HG02884 (cell line): ENCODE results near the gene RIPOR3.
"Not testable (repeated sequence)": the region's sequence is repeated elsewhere in the genome, so short reads cannot be mapped to it uniquely, and the experiment has no call there.

ENCODE experiments used
- ATAC-seq: cut with Tn5 transposase; IDR thresholded peaks from one replicate; pipeline ENCODE4 v1.9.1; 2021; ENCODE audit warnings: mild to moderate bottlenecking, moderate library complexity; ENCODE audit not compliant: unreplicated experiment

The RIPOR3 gene

GRCh38 chr20:50664254-50664653 is 27.1 kb downstream of the RIPOR3 start:
- ATAC-seq, result no peak

- no peak for ATAC-seq
Measured at GRCh38 chr20:50663095-50663821, 28.1 kb downstream of the RIPOR3 start.

GRCh38 chr20:50659975-50660670 is 31.2 kb downstream of the RIPOR3 start:
- ATAC-seq, result no peak

GRCh38 chr20:50658804-50659380 is 32.5 kb downstream of the RIPOR3 start:
- ATAC-seq, result no peak

GRCh38 chr20:50655311-50655880 is 35.9 kb downstream of the RIPOR3 start:
- no peak for ATAC-seq

- ATAC-seq, result no peak
Measured at GRCh38 chr20:50654904-50655303, 36.4 kb downstream of the RIPOR3 start.

- ATAC-seq, result no peak
Measured at GRCh38 chr20:50652702-50653294, 38.5 kb downstream of the RIPOR3 start.

- no peak for ATAC-seq
Measured at GRCh38 chr20:50651676-50652075, 39.7 kb downstream of the RIPOR3 start.

- ATAC-seq, result no peak
Measured at GRCh38 chr20:50649590-50649989, 41.8 kb downstream of the RIPOR3 start.

- ATAC-seq, result no peak
Measured at GRCh38 chr20:50648651-50649050, 42.7 kb downstream of the RIPOR3 start.

- no peak for ATAC-seq
Measured at GRCh38 chr20:50646483-50646996, 44.8 kb downstream of the RIPOR3 start.

- ATAC-seq, result no peak
Measured at GRCh38 chr20:50645253-50646068, 45.9 kb downstream of the RIPOR3 start.

GRCh38 chr20:50642288-50642803 is 49.0 kb downstream of the RIPOR3 start:
- ATAC-seq, result no peak

- not testable (repeated sequence) for ATAC-seq
Measured at GRCh38 chr20:50641625-50642287, 49.6 kb downstream of the RIPOR3 start.

- not testable (repeated sequence) for ATAC-seq
Measured at GRCh38 chr20:50639971-50640711, 51.2 kb downstream of the RIPOR3 start.

GRCh38 chr20:50638015-50638847 is 53.1 kb downstream of the RIPOR3 start:
- not testable (repeated sequence) for ATAC-seq

- no peak for ATAC-seq
Measured at GRCh38 chr20:50636601-50637540, 54.5 kb downstream of the RIPOR3 start.
